H9 (cell line): ENCODE measurements around the gene TSPAN3. TPM values are rescaled to one million over a fixed set of nuclear protein-coding genes. Genes with fewer than 3 reads are reported as not detected.

Experiments
- DNase-seq: peaks from one replicate; pipeline ENCODE4 v3.0.0-alpha.2; 2017
- H2AFZ ChIP-seq: one replicate; pipeline ENCODE4 v1.6.1; 2013; ENCODE audit warnings: mild to moderate bottlenecking, low read length, control low read depth, moderate library complexity
- H2AK5ac ChIP-seq: 2 replicates; pipeline ENCODE4 v1.6.1; 2013; ENCODE audit warnings: low read length, control low read depth, mixed read lengths; ENCODE audit not compliant: insufficient read length
- H2BK120ac ChIP-seq: one replicate; pipeline ENCODE4 v1.6.1; 2013; ENCODE audit warnings: low read depth, mild to moderate bottlenecking, low read length, control low read depth, inconsistent platforms; ENCODE audit not compliant: poor library complexity, severe bottlenecking
- H2BK12ac ChIP-seq: 2 replicates; pipeline ENCODE4 v1.6.1; 2013; ENCODE audit warnings: low read length, control low read depth, mixed read lengths, low read depth; ENCODE audit not compliant: insufficient read length
- H2BK15ac ChIP-seq: 2 replicates; pipeline ENCODE4 v1.6.1; 2013; ENCODE audit warnings: low read depth, low read length, control low read depth
- H2BK20ac ChIP-seq: one replicate; pipeline ENCODE4 v1.6.1; 2013; ENCODE audit warnings: low read depth, mild to moderate bottlenecking, low read length, control low read depth, inconsistent platforms; ENCODE audit not compliant: poor library complexity, severe bottlenecking
- H2BK5ac ChIP-seq: 2 replicates; pipeline ENCODE4 v1.6.1; 2013; ENCODE audit warnings: low read length, control low read depth, mixed read lengths; ENCODE audit not compliant: insufficient read length
- H3K14ac ChIP-seq: 2 replicates; pipeline ENCODE4 v1.6.1; 2013; ENCODE audit warnings: low read length, control low read depth; ENCODE audit not compliant: insufficient read depth
- H3K18ac ChIP-seq: 2 replicates; pipeline ENCODE4 v1.6.1; 2013; ENCODE audit warnings: low read depth, mild to moderate bottlenecking, mixed read lengths, low read length, control low read depth; ENCODE audit not compliant: insufficient read length
- H3K23ac ChIP-seq: 2 replicates; pipeline ENCODE4 v1.6.1; 2013; ENCODE audit warnings: low read length, control low read depth, mixed read lengths, low read depth; ENCODE audit not compliant: insufficient read length
- H3K23me2 ChIP-seq: 2 replicates; pipeline ENCODE4 v1.6.1; 2013; ENCODE audit warnings: low read depth, mild to moderate bottlenecking, mixed read lengths, low read length, control low read depth; ENCODE audit not compliant: insufficient read length, poor library complexity, severe bottlenecking
- H3K27ac ChIP-seq: 2 replicates; pipeline ENCODE4 v1.5.1; 2013; ENCODE audit warnings: low read length, control low read depth, mixed read lengths, low read depth; ENCODE audit not compliant: insufficient read length
- H3K27me3 ChIP-seq: 2 replicates; pipeline ENCODE4 v1.6.1; 2013; ENCODE audit warnings: low read length, control low read depth, inconsistent platforms; ENCODE audit not compliant: insufficient read depth
- H3K4ac ChIP-seq: 2 replicates; pipeline ENCODE4 v1.6.1; 2013; ENCODE audit warnings: low read depth, mild to moderate bottlenecking, control low read depth, inconsistent platforms, low read length, moderate library complexity
- H3K4me1 ChIP-seq: 2 replicates; pipeline ENCODE4 v1.6.1; 2013; ENCODE audit warnings: low read length, control low read depth, inconsistent platforms; ENCODE audit not compliant: insufficient read depth
- H3K4me2 ChIP-seq: 2 replicates; pipeline ENCODE4 v1.6.1; 2013; ENCODE audit warnings: low read length, control low read depth, mixed read lengths; ENCODE audit not compliant: insufficient read length, insufficient read depth
- H3K56ac ChIP-seq: 2 replicates; pipeline ENCODE4 v1.6.1; 2013; ENCODE audit warnings: low read depth, mild to moderate bottlenecking, mixed read lengths, low read length, control low read depth; ENCODE audit not compliant: insufficient read length
- H3K79me1 ChIP-seq: 2 replicates; pipeline ENCODE4 v1.6.1; 2013; ENCODE audit warnings: low read depth, mild to moderate bottlenecking, moderate library complexity, low read length, control low read depth, inconsistent platforms; ENCODE audit not compliant: insufficient read depth, poor library complexity, severe bottlenecking
- H3K79me2 ChIP-seq: 2 replicates; pipeline ENCODE4 v1.6.1; 2013; ENCODE audit warnings: low read length, control low read depth, inconsistent platforms; ENCODE audit not compliant: insufficient read depth
- H3K9ac ChIP-seq: 2 replicates; pipeline ENCODE4 v1.6.1; 2013; ENCODE audit warnings: low read length, control low read depth, mixed read lengths; ENCODE audit not compliant: insufficient read length; ENCODE audit errors: extremely low read depth
- H3K9me3 ChIP-seq: one replicate; pipeline ENCODE4 v1.6.1; 2013; ENCODE audit warnings: low read depth, low read length, inconsistent platforms; ENCODE audit not compliant: control insufficient read depth
- H3T11ph ChIP-seq: one replicate; pipeline ENCODE4 v1.6.1; 2013; ENCODE audit warnings: mild to moderate bottlenecking, low read length, control low read depth, inconsistent platforms
- H4K20me1 ChIP-seq: one replicate; pipeline ENCODE4 v1.6.1; 2013; ENCODE audit not compliant: control insufficient read depth, insufficient read length, insufficient read depth
- H4K5ac ChIP-seq: 2 replicates; pipeline ENCODE4 v1.6.1; 2013; ENCODE audit warnings: low read depth, mild to moderate bottlenecking, mixed read lengths, low read length, control low read depth; ENCODE audit not compliant: insufficient read length
- H4K8ac ChIP-seq: replicated peaks from 2 replicates; pipeline ENCODE4 v1.6.1; 2013; ENCODE audit warnings: low read length, control low read depth, mixed read lengths, low read depth; ENCODE audit not compliant: insufficient read length
- H4K91ac ChIP-seq: 2 replicates; pipeline ENCODE4 v1.6.1; 2013; ENCODE audit warnings: low read depth, mild to moderate bottlenecking, moderate library complexity, mixed read lengths, low read length, control low read depth; ENCODE audit not compliant: insufficient read length
- H3K27ac Mint-ChIP-seq, 3 experiments: 2 replicates in 2 of 3; 3 replicates in 1 of 3; pipeline ENCODE4 v1.8.0; 2020 to 2021; ENCODE audit warnings: mixed read lengths in 3 of 3, mild to moderate bottlenecking in 1 of 3, moderate library complexity in 1 of 3
- H3K27me3 Mint-ChIP-seq: 2 replicates; pipeline ENCODE4 v1.8.0; 2021; ENCODE audit warnings: low read depth, mild to moderate bottlenecking, moderate library complexity, mixed read lengths
- H3K36me3 Mint-ChIP-seq, 3 experiments: 2 replicates in 2 of 3; 3 replicates in 1 of 3; pipeline ENCODE4 v1.8.0; 2020 to 2021; ENCODE audit warnings: low read depth in 3 of 3, mixed read lengths in 3 of 3; ENCODE audit not compliant: insufficient read depth in 1 of 3
- H3K4me1 Mint-ChIP-seq, 2 experiments: 2 replicates each; pipeline ENCODE4 v1.8.0; 2020; ENCODE audit warnings: mixed read lengths in 2 of 2
- H3K4me3 Mint-ChIP-seq, 2 experiments: 2 replicates in 1 of 2; 3 replicates in 1 of 2; pipeline ENCODE4 v1.8.0; 2020 to 2021; ENCODE audit warnings: mild to moderate bottlenecking in 2 of 2, mixed read lengths in 2 of 2, moderate library complexity in 1 of 2
- H3K9me3 Mint-ChIP-seq, 2 experiments: 2 replicates in 1 of 2; 3 replicates in 1 of 2; pipeline ENCODE4 v1.8.0; 2020; ENCODE audit warnings: mild to moderate bottlenecking in 2 of 2, mixed read lengths in 2 of 2, moderate library complexity in 1 of 2
- CTCF ChIP-seq: fragments of 200-600 bp; sonication (generic); conservative IDR thresholded peaks from 3 replicates; pipeline ENCODE4 v1.8.0; 2021; ENCODE audit warnings: antibody characterized with exemption, mild to moderate bottlenecking
- WGBS: extraction: QIAGEN DNeasy Blood & Tissue Kit; methylation state at CpG from one replicate; pipeline ENCODE4 v1.1.7; 2013; ENCODE audit warnings: missing lambda C conversion rate, low lambda C conversion rate, mixed read lengths; ENCODE audit not compliant: insufficient read length; ENCODE audit errors: extremely low coverage; 5-methylcytosine and 5-hydroxymethylcytosine counted together
- total RNA-seq: library from RNA; stranded (reverse); gene quantifications from 2 replicates; pipeline ENCODE4 v1.2.1, GENCODE V29; 2021

The TSPAN3 gene
- total RNA-seq, 1 experiment from 2014 or later = 117 TPM

- WGBS = no CpG with 5 or more reads among the region's 1 CpG
- no peak overlapping the region for H3K27ac ChIP-seq
- no peak overlapping the region for H3K23ac ChIP-seq
- no peaks in the 10 kb centered on the region for H3K23me2 ChIP-seq
- TF ChIP-seq CTCF = no peak
- no peak overlapping the region for H2AFZ ChIP-seq
- no peak overlapping the region for H2AK5ac ChIP-seq
- H3K4me1 Mint-ChIP-seq = peaks cover 0 to 3% of the 10 kb centered on the region in 2 experiments; a peak in 1 of 4 replicates
- H3K27ac Mint-ChIP-seq = no peak overlapping the region
- H3K4me3 Mint-ChIP-seq = no peak overlapping the region
- H3K4me1 ChIP-seq = no peaks in the 10 kb centered on the region
- H4K91ac ChIP-seq = no peak overlapping the region
- H2BK5ac ChIP-seq = no peak overlapping the region
- no peak overlapping the region for H4K5ac ChIP-seq
- no peak overlapping the region for H3T11ph ChIP-seq
- H3K9ac ChIP-seq = no peak overlapping the region
- no peak overlapping the region for H2BK120ac ChIP-seq
- no peaks in the 10 kb centered on the region for H3K79me1 ChIP-seq
- no peaks in the 10 kb centered on the region for H3K9me3 Mint-ChIP-seq
- no peak overlapping the region for H2BK20ac ChIP-seq
- no peak overlapping the region for H2BK12ac ChIP-seq
- no peak overlapping the region for H4K8ac ChIP-seq
- no peak overlapping the region for H3K4me2 ChIP-seq
- no peak overlapping the region for H3K56ac ChIP-seq
- no peak overlapping the region for H3K18ac ChIP-seq
- H2BK15ac ChIP-seq = no peak overlapping the region
- no peak for DNase-seq
- H3K79me2 ChIP-seq = no peaks in the 10 kb centered on the region
- peaks cover 13 to 64% (median 61%) of the 10 kb centered on the region in 3 experiments; a peak in 6 of 7 replicates for H3K36me3 Mint-ChIP-seq
- no peak overlapping the region for H3K4ac ChIP-seq
- no peaks in the 10 kb centered on the region for H4K20me1 ChIP-seq
- H3K14ac ChIP-seq = no peak overlapping the region
- H3K9me3 ChIP-seq = no peaks in the 10 kb centered on the region
- H3K27me3 Mint-ChIP-seq = no peaks in the 10 kb centered on the region
- H3K27me3 ChIP-seq = no peaks in the 10 kb centered on the region
Observed at GRCh38 chr15:77048135-77048876, 22.6 kb downstream of the TSPAN3 start.
